Neural progenitor cell (in vitro differentiated cells): ENCODE measurements around the gene MKNK2.

Experiments
- EZH2phosphoT487 ChIP-seq: fragments of 200-600 bp; sonication (generic); IDR thresholded peaks from 2 replicates; pipeline ENCODE4 v1.6.1; 2017; ENCODE audit warnings: antibody characterized with exemption
- TF ChIP-seq, protein P1 (sequence below): fragments of 200-600 bp; sonication (generic); IDR thresholded peaks from 2 replicates; pipeline ENCODE4 v1.5.1; 2017; ENCODE audit warnings: antibody characterized with exemption, mild to moderate bottlenecking

DNA sequence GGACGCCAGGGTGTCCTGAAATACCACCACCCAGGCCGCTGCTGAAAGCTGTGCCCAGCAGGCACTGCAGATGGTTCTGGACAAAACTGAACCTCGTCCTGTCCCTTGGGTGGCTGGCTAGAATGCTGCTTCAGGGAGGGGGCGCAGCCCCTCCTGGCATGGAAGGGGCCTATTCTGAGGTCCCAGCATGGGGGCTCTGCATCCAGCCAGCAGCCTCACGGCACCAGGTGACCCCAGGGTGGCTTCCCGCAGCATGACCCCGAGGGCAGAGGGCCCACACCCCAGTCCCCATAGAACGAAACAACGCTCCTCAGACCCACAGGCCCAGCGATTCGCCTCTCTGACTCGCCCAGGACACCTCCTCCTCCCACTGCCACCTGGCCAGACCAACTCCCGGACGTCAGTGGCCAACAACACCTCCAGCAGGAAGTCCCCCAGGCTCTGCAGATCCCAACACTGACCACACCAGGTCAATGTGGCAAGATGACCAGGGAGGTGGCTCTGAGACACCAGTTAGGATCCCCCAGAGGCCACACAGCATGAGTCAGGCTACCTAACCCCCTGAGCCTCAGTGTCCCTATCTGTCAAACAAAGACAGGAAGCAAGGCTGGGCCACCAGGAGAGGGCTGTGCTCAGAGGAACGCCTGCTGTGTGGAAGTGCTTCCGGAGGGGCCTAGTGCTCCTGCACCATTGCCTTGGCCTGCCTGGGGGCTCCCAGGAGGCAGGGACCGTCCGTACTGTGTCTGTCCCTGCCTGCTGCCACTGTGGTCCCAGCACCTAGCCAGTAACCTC, 6.1 kb downstream of the MKNK2 start:
- no peak for TF ChIP-seq EZH2phosphoT487
- TF ChIP-seq, protein P1, sequence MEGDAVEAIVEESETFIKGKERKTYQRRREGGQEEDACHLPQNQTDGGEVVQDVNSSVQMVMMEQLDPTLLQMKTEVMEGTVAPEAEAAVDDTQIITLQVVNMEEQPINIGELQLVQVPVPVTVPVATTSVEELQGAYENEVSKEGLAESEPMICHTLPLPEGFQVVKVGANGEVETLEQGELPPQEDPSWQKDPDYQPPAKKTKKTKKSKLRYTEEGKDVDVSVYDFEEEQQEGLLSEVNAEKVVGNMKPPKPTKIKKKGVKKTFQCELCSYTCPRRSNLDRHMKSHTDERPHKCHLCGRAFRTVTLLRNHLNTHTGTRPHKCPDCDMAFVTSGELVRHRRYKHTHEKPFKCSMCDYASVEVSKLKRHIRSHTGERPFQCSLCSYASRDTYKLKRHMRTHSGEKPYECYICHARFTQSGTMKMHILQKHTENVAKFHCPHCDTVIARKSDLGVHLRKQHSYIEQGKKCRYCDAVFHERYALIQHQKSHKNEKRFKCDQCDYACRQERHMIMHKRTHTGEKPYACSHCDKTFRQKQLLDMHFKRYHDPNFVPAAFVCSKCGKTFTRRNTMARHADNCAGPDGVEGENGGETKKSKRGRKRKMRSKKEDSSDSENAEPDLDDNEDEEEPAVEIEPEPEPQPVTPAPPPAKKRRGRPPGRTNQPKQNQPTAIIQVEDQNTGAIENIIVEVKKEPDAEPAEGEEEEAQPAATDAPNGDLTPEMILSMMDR = no peak
